Inflammatory macrophage treated with lipopolysaccharide for 1 hour (primary cell): Measurements from ENCODE around the gene EFS.
"Not testable (repeated sequence)": the region's sequence is repeated elsewhere in the genome, so short reads cannot be mapped to it uniquely, and the experiment has no call there.

Source experiments
- DNase-seq, 2 donors: peaks; one replicate each; pipeline ENCODE4 v3.0.0-alpha.2; 2020 to 2022

Gene EFS

DNA sequence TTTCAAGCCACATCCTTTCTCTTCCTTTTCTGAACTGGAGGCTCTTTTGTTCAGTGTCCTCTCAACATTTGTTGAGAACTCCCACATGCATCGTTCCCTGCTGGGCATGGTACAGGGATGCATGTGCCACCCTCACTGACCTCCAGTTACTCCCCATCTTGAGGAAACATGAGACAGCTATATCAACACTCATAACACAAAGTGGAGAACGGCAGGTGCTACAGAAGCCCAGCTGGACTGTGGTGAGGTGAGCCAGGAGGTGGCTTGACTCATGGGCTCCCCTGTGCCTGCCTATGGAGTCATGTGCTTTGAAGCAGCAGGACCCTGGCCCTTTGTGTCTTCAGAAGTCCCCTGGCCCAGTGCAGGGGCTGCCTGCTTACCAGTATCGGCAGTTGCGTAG lies 33.4 kb upstream of the EFS start:
- DNase-seq: no peak

DNA sequence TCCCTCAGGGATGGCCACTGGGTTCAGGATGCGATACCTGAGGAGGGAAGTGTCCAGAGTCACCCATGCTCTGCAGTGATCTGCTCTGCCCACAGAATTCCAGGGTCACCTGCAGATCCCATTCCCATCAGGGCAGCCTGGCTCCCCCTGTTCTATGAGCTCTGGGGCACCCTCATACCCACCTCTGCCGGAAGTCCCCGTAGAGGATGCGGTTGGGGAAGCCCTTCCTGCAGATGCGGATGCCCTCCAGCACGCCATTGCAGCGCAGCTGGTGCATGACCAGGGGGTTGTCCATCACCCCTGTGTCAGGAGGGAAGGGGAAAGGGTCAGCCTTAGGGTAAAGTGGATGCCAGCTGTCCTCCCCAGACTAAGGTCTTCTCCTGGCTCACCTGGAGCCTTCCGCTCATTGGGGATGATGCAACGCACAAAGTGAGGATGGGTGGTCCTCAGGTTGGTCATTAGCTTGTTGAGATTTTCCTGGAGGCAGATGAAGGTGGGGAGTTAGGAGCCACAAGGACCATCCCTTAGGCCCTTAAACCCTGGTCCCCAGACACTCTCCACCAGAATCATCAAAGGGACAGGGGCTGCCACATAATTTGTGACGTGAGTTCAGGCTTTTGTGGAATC lies 31.9 kb upstream of the EFS start:
- no peak for DNase-seq

DNA sequence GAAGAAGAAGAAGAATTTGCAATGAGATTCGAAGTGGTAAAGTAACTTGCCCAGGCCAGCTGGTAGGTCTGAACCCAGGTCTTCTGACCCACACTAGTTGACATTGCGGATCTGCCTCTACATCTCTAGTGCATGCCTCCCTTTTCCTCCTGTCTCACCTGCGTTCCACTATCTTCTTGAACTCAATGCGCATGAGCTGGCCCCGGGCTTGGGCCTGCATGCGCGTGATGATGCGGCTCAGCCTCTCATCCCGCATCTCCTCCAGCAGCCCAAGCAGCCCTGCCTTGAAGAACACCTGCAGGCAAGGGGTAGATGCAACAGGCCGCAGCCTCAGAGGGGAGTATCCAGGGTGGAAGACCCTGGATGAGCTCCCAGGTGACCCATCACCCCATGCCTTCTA lies 31.2 kb upstream of the EFS start:
- no peak for DNase-seq

DNA sequence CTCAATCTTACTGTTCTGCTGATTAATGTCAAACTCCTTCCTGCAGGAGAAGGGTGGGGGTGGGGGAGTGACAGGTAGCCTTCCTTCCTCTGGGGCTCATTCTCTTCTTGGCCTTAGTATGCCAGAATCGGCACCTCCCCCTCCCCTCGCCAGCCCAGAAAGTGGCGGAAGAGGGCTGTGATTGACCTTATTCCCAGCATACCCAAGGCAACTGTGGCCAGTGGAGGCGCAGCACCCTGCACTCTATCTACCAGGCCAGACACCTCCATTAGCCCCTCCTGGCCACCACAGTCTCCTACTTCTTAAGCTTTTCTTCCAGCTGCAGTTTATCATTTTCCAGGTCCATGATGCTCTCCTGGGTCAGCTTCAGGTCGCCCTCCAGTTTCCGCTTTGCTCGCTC lies 27.6 kb upstream of the EFS start:
- DNase-seq: no peak

DNA sequence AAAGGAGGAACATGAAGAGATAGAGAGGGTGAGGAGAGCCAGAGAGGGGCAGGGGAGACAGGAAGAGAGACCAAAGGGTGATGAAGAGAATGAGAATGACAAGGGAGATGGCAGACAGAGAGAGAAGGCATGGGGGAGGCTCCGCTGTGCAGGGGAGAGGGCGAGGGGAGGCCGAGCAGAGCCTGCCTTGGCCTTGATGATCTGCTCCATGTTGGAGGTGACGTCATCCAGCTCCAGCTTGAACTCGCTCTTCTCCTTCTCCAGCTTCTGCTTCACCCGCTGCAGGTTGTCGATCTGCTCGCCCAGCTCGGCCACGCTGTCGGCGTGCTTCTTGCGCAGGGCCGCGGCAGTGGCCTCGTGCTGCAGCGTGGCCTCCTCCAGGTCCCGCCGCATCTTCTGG lies 24.9 kb upstream of the EFS start:
- DNase-seq: not testable (repeated sequence)

DNA sequence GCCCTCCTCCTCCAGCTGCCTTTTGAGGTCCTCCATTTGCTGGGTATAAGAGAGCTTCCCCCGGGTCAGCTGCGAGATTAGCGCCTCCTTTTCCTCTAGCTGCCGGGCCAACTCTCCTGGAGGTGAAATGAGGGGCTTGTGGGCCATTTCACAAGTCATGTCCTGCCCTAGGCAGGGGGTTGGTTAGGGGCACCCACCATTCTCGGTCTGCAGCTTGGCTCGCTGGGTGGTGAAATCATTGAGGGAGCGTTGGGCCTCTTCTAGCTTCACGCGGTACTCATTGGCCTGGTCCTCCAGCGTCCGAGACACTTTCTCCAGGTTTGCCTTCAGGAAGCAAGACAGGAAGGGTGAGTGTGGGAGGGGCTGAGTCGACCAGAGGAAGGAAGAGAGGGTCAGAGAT lies 24.4 kb upstream of the EFS start:
- DNase-seq: no peak

DNA sequence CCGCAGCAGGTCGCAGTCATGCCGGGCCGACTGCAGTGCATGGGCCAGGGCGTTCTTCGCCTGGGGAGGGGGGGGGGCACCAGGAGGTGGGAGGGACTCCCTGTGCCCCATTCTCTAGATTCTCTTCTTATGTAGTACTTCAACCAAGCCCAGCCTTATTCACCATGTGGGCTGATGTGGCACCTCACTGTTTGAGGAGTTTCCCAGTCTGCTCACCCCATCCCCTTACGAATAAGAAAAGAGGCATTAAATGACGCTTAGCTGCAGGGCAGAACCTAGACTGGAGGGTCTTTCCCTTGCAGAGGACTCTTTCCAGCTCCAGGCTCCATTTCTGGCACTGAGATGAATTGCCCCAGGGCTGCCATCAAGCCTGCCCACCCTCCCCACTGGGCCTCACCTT lies 24.0 kb upstream of the EFS start:
- no peak for DNase-seq

DNA sequence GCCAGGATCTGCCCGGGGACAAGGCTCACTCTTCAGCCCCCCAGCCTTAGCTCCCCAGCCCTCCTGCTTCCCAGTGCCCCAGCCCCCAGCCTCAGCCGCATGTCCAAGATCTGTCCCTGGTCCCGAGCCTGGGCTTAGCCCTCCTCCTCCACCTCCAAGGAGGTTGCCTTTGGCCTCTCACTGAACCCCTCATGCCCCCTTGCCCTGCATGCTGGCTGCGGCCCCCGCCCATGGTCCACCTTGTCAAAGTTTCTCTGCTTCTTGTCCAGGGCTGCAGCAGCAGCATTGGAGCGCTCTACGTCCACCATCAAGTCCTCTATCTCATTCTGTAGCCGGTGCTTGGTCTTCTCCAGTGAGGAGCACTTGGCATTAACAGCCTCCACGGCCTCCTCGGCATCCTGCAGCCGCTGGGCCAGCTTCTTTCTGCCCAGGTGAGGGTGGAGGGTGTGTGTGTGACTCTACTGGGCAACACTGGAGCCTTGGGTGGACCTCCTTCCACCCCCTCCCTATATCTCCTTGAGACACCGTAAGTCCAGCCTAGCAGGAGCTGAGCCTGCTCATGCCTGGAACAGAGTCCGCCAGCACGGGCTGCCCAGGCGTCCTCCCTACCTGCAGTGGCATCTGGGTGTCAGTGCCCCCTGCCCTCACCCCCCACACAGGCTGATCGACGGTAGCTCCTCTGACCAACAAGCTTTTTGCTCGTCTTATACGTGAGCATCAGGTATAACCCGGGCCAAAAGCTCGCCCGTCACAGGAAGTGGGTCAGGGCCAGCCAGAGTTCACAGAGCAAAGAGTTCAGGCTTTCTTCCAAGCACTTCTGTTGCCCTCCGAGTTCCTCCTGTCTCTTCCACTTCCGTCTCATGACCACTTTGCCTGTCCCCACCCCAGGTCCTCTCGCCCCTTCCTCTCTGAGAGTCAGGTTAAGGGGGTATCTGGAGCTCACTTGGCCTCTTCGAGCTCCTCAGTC lies 23.2 kb upstream of the EFS start:
- DNase-seq: no peak

DNA sequence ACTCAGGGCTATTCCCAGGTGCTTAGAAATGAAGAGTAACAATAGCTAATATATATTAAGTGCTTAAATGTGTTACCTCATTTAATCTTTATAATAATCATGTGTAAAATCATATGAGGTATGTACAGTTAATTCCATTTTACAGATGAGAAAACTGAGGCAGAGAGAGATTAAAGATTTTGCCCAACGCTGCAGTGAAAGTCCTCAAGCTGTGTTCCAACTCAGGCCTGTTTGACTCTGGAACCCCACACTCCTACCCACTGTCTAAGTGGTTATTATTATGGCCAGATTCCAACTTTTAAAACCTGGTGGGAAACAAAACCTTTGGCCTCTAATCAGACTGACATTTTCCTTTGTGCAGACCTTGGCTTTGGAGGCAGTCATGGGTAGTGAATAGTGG lies 22.0 kb upstream of the EFS start:
- no peak for DNase-seq

DNA sequence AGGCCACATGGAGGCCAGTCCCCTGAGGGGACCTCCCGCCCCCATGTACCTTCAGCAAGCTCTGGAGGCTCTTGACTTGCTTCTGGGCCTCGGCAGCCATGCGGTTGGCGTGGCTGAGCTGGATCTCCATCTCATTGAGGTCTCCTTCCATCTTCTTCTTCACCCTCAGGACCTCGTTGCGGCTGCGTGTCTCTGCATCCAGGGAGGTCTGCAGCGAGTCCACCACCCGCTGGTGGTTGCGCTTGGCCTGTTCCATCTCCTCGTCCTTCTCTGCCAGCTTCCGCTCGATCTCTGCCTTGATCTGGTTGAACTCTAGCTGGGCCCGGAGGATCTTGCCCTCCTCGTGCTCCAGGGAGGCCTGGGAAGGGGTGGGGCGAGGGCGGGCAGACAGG lies 21.3 kb upstream of the EFS start:
- DNase-seq: not testable (repeated sequence)

DNA sequence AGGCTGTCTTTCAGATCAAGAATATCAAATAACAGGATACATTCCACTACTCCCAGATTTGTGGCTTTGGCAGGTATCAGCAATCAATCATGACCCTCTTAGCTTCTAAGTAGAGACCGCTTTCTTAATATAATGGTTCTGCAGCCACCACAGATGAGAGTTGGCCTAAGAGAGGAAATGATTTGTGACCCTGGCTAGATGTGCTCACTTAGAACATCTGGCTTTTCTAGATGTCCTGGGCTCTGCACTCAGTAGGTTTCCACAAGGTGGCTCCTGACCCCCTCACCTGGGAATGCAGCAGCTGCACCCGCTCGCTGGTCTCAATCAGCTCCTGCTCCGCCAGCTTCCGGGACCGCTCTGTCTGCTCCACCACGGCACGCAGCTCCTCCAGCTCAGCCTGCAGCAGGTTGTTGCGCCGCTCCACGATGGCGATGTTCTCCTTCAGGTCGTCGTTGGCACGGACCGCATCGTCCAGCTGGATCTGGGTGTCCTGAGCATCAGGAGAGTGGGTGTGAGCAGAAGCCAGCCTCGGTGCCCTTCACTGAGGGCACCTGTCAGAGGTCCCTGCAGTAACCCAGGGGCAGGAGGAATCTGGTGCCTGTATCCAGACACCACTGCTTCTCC lies 20.8 kb upstream of the EFS start:
- no peak for DNase-seq

DNA sequence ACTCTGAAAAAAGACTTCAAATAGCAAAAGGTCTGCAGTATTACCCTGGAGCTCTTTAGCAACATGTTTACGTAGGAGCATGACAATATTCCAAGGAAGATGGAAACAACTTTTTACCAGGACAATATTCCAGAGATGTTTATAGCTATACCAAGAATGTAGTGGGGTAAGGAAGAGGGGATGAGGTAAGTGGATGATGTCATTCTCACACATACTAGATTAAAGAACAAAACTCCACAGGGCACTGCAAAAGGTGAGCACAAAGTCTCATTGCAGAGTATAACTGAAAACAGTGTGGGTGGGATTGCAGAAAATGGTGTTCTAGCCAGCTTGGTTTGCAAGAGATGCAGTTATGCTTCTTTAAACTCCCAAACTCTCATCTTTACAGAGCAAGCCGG lies 20.3 kb upstream of the EFS start:
- no peak for DNase-seq

DNA sequence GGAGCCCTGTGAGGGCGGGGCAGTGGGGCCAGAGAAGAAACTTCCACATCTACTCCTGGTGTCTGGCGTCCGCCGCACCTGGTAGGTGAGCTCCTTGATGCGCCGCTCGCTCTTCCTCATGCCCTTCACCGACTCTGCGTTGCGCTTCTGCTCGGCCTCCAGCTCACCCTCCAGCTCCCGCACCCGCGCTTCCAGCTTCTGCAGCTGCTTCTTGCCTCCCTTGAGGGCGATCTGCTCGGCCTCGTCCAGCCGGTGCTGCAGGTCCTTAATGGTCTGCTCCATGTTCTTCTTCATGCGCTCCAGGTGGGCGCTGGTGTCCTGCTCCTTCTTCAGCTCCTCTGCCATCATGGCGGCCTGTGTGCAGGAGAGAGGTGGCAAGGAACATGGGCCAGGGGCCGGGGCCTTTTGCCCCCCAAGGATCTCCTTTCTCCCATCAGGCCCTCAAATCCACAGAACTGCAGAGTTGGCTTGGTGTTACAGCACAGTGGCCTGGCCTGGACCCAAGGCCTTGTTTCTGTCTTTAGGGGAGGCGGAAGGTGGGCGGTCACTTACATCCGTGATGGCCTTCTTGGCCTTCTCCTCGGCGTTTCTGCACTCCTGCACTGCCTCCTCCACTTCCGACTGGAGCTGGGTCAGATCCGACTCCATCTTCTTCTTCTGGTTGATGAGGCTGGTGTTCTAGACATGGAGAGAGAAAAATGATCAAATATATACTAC lies 19.6 kb upstream of the EFS start:
- DNase-seq: no peak

DNA sequence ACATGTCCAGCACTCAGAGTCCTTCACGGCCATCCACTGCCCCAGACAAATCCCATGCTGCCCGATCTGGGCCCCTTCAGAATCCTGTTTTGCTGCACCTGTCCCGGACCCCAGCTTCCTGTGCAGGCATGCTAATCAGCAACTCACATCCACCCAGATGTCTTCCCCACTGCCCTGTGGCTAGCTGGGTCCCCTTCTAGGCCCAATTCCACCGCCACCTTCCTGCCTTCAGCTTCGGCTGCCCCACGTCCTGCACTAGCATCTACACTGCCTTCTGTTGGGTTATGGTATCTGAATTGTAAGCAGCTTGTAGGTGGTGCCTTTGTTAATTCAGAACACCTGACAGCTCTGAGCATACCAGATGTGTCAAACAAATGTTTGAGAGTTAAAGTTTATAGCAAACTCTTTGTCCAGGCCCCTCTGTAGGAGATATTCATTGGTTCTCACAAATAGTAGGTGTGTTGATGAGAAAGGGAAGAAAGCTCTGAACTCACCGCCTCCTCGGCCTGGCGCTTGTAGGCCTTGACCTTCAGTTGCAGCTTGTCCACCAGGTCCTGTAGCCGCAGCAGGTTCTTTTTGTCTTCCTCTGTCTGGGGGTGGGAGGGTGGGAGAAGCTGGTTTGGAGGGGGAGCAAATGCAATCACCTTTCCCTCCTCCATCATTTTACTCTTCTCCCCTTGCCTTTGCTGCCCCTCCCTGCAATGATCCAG lies 17.9 kb upstream of the EFS start:
- DNase-seq: no peak

DNA sequence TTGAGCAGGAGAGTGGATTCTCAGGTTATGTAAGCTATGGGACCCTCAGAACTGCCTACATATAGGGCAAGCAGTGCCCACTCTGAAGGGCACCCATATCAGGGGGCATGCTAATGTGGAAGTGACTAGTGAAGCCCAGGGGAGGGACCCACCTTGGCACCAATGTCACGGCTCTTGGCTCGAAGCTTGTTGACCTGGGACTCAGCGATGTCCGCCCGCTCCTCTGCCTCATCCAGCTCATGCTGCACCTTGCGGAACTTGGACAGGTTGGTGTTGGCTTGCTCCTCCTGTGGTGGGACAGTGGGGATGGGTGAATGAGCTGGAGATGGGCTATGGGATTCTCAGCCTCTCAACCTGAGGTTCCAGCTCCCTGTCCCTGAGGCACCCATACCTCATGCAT lies 17.3 kb upstream of the EFS start:
- no peak for DNase-seq

DNA sequence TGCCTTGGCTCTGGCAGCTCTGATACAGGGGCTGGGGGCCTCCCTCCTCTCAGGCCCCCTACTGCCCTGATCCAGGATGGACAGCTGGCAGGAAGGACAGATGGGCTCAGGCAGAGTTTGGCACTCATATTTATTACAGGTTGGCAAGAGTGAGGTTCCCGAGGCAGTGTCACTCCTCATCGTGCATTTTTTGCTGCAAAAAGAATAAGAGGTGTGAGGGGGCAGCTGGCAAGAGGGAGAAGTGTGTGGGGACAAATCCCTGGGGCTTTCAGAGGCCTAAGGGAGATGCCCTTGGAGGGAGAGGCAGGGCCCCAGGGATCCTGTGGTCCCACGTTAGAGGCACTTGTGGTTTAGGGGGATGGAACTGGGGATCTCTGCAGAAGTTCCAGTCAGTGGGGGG lies 16.9 kb upstream of the EFS start:
- no peak for DNase-seq

DNA sequence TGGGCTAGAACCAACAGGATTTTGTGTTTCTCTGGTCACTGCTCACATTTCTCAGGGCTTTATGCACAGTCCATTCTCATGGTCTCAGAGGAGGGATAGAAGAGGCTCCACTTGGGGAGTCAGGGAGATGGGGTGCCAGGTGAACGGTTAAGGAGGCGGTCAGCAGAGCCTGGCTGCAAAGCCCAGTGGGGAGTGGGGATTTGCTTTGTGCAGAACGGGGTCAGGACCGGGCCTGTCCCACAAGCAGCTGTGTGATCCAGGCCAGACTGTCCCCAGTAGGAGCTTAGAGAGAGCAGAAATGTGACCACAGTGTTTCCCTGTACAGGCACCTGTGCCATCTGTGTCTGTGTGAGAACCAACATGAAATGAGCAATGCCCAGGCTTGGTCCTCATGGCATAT lies 16.0 kb upstream of the EFS start:
- no peak for DNase-seq

DNA sequence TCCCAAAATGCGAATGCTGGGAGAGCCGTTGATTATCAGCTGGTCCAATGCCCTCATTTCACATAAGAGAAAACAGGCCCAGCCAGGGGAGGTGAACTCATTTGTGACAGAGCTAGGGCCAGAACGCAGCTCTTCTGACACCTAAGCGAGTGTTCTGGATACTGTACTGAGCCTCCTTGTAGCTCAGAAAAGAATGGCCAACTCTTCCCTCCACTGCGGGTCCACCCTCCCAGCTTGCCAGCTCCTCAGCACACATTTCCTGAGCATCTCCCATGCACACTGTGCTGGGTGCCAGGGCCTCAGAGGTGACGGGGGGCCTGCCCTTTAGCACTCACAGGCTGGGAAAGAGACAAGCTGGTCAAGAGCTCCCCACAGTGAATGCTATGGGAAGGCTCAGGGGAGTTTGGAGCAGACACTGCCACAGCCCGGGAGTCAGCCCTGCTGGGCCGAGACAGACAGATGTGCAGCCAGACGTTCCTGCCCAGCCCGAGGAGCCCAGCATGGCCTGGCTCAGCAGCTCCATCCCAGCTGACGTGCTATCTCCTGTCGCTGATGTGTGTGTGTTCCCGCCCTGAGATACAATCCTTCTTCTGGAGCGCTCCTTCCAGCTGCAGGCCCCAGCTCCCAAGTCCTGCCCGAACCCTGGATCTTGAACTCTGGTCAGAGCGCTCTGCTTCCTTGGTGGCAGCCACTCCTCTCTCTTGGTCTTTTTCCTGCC lies 15.4 kb upstream of the EFS start:
- no peak for DNase-seq

DNA sequence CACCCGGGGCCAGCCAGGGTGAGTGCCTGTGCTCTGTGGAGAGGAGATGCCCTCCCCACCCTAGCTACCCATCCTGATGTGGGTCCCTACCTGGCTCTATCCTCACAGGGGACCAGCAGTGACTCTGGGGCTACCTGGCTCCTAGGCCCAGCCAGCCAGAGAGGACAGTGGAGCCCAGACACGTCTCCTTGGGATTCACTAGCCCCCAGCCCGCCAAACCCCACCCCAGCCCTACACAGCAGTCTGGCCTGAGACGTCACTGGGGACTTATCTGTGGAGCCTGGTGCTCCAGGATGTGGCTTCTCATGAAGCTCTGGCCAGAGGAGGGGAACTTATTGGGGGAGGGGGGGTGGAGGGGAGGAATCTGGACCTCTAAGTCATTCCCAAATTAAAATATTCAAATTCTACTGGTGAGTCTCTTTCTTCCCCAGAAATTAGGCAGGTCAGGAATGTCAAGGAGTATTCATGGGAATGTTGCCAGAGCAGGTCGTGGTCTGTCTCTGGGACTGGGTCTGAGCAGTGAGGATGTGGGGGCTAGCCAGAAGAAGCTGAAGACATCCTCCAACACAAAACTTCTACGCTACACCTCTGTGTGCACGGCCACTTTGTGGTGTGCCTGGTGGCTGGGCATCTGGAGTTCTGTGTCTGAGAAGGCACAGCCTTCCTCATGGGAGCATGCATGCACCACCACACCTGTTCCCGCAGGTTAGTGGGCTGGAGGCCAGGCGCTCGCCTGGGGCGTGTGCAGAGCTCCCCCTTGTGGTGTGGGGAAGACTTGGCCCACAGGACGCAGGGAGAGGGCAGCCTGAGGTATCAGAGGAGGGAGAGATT lies 14.6 kb upstream of the EFS start:
- peak; percentile 7 to 45 for DNase-seq

DNA sequence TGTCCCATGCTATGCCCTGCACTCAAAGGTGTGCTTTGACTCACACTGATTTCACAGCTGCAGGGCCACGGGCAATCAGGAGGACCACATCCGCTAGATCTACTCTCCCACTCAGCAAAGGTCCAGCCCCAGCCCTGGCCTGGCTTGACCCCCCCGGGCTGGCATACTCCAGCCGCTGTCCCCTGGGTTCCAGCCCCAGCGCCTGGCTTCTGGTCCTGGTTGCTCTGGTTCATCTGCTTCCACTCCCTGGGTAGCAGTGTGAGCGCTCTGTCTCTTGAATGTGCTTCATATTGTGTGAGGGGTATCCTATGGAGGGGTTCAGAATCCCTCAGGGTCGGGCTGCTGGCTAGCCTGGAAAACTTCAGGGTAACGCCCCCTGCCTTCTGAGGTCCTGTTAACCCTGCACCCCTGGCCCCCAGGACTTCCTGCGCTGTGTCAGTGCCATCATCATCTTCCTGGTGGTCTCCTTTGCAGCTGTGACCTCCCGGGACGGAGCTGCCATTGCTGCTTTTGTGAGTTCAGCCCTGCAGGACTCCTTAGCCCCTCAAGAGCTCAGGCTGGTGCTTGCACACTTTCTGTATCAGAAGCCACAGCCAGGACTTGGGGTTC lies 13.7 kb upstream of the EFS start:
- DNase-seq: no peak
